Progenitor cell of endocrine pancreas (in vitro differentiated cells): ENCODE data around the gene LCTL. TPM values are rescaled to one million over a fixed set of nuclear protein-coding genes. Genes with fewer than 3 reads are reported as not detected.

ENCODE experiments used
- DNase-seq: peaks from one replicate; pipeline ENCODE4 v3.0.0; 2021; ENCODE audit warnings: low spot score; ENCODE audit not compliant: unreplicated experiment
- H3K27ac Mint-ChIP-seq: 2 replicates; pipeline ENCODE4 v1.8.0; 2021; ENCODE audit warnings: mild to moderate bottlenecking, moderate library complexity, mixed read lengths
- H3K27me3 Mint-ChIP-seq: 2 replicates; pipeline ENCODE4 v1.8.0; 2021; ENCODE audit warnings: mixed read lengths
- H3K36me3 Mint-ChIP-seq: 2 replicates; pipeline ENCODE4 v1.8.0; 2022; ENCODE audit warnings: mixed read lengths; ENCODE audit not compliant: insufficient read depth
- H3K4me1 Mint-ChIP-seq: 2 replicates; pipeline ENCODE4 v1.8.0; 2021; ENCODE audit warnings: low read depth, mixed read lengths
- H3K4me3 Mint-ChIP-seq: 2 replicates; pipeline ENCODE4 v1.8.0; 2021; ENCODE audit warnings: low read depth, mild to moderate bottlenecking, moderate library complexity, mixed read lengths
- H3K9me3 Mint-ChIP-seq: 2 replicates; pipeline ENCODE4 v1.8.0; 2021; ENCODE audit warnings: low read depth, mixed read lengths
- total RNA-seq: library from RNA; stranded (reverse); gene quantifications from 2 replicates; pipeline ENCODE4 v1.2.1, GENCODE V29; 2021
- TF ChIP-seq, protein P1 (sequence below): fragments of 200-600 bp; sonication (generic); IDR thresholded peaks from one replicate; pipeline ENCODE4 v1.5.0; 2021; ENCODE audit warnings: antibody characterized with exemption, mild to moderate bottlenecking; ENCODE audit not compliant: unreplicated experiment

LCTL gene
- total RNA-seq, 1 donor from 2014 or later: 1.5 TPM

DNA sequence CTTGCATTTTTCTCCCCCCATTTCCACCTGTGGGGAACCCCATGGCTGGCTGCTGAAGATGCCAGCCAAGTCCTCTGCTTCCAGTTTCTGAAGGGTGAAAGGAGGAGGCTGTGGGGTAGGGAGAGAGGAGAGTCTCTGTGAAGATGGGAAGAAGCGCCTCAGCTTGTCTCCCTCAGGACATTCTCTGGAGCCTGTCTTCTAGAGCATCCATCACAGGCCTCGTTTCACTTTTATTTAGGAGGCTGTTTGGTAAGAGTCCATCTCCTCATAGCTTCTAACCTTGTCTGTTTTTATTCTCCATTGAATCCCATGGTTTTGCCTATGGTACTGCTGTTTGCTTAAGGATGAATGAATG, 8.8 kb upstream of the LCTL start:
- H3K9me3 Mint-ChIP-seq: no peaks in the 10 kb centered on the region
- peaks cover 2% of the 10 kb centered on the region for H3K27me3 Mint-ChIP-seq
- DNase-seq: no peak
- H3K4me1 Mint-ChIP-seq: no peaks in the 10 kb centered on the region
- TF ChIP-seq, protein P1, sequence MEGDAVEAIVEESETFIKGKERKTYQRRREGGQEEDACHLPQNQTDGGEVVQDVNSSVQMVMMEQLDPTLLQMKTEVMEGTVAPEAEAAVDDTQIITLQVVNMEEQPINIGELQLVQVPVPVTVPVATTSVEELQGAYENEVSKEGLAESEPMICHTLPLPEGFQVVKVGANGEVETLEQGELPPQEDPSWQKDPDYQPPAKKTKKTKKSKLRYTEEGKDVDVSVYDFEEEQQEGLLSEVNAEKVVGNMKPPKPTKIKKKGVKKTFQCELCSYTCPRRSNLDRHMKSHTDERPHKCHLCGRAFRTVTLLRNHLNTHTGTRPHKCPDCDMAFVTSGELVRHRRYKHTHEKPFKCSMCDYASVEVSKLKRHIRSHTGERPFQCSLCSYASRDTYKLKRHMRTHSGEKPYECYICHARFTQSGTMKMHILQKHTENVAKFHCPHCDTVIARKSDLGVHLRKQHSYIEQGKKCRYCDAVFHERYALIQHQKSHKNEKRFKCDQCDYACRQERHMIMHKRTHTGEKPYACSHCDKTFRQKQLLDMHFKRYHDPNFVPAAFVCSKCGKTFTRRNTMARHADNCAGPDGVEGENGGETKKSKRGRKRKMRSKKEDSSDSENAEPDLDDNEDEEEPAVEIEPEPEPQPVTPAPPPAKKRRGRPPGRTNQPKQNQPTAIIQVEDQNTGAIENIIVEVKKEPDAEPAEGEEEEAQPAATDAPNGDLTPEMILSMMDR: no peak
- H3K4me3 Mint-ChIP-seq: no peak overlapping the region
- H3K27ac Mint-ChIP-seq: no peak overlapping the region
- no peaks in the 10 kb centered on the region for H3K36me3 Mint-ChIP-seq

DNA sequence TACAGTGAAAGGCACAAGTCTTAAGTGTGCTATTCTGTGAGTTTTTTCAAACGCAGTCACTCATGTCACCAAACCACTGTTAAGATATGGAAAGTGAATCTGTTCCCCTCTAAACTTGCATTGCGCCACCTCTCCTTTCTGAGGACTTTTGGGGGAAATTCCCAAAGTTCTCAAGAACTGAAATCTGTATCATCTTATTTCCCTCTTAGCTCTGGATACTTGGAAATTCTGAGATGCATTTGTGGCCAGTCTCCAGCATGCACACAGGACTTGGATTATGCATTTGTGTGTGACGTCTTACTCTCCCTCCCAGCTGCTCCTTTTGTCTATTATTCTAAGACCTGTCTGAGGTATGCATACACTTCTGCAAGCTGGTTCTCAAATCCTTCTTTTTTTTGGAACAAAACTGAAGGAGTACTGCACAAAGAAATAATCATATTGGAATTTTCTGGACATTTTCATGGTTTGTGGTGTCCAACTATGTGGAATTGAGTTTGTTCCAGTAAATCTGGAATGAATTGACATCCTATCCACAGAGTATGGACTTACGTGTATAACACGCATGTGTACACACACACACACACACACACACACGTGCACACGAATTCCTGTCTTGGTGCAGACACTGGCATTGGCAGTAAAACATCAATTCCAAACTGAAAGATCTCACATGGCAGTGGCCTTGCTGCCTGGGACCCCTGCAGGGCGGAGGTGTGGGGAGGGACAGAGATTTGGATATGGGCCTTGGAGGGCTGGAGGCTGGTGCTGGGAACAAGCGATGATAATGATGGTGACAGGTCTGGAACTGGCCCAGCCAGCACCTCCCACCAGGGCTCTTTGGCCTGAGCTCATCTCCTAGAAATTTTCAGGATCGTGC, 8.2 kb upstream of the LCTL start:
- Mint-ChIP-seq H3K36me3 (no peaks in the 10 kb centered on the region), H3K27ac (no peak overlapping the region), H3K9me3 (no peaks in the 10 kb centered on the region), H3K27me3 (peaks cover 2% of the 10 kb centered on the region), H3K4me3 (no peak overlapping the region), H3K4me1 (no peaks in the 10 kb centered on the region)
- no peak for DNase-seq
- TF ChIP-seq, protein P1: no peak

DNA sequence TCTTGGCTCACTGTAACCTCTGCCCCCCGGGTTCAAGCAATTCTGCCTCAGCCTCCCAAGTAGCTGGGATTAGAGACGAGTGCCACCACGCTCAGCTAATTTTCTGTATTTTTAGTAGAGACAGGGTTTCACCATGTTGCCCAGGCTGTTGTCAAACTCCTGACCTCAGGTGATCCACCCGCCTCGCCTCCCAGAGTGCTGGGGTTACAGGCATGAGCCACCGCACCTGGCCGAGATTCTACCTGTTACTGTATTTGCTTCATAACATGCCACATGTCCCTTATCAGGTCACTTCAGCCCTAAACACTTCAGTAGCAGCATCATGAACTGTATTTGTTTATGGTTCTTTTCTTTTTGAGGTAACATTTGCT, 7.5 kb upstream of the LCTL start:
- Mint-ChIP-seq H3K36me3 (no peaks in the 10 kb centered on the region), H3K9me3 (no peaks in the 10 kb centered on the region), H3K4me3 (no peak overlapping the region), H3K4me1 (no peaks in the 10 kb centered on the region), H3K27me3 (peaks cover 2% of the 10 kb centered on the region), H3K27ac (no peak overlapping the region)
- TF ChIP-seq, protein P1: no peak
- DNase-seq: no peak

DNA sequence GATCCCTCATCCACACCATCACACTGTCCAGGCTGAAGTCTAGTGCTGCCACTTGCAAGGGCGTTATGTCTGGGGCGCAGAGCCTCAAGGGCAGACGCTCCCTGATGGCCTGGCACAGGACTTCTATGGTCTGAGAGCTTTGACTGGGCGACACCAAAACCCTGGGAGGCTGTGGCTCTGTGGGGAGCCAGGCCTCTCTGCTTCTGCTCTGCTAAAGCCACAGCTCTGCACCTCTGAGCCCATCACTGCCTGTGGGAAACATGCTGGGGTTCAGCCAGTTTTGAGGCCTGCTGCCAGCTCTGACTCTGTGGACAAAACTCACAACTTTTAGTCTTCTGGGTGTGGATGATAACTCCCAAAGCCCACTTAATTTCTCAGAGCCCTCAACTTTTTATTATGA, 6.3 kb upstream of the LCTL start:
- peaks cover 2% of the 10 kb centered on the region for H3K27me3 Mint-ChIP-seq
- no peak overlapping the region for H3K27ac Mint-ChIP-seq
- no peaks in the 10 kb centered on the region for H3K36me3 Mint-ChIP-seq
- TF ChIP-seq, protein P1: no peak
- no peaks in the 10 kb centered on the region for H3K9me3 Mint-ChIP-seq
- H3K4me1 Mint-ChIP-seq: peaks cover under 1% of the 10 kb centered on the region
- no peak for DNase-seq
- no peak overlapping the region for H3K4me3 Mint-ChIP-seq

DNA sequence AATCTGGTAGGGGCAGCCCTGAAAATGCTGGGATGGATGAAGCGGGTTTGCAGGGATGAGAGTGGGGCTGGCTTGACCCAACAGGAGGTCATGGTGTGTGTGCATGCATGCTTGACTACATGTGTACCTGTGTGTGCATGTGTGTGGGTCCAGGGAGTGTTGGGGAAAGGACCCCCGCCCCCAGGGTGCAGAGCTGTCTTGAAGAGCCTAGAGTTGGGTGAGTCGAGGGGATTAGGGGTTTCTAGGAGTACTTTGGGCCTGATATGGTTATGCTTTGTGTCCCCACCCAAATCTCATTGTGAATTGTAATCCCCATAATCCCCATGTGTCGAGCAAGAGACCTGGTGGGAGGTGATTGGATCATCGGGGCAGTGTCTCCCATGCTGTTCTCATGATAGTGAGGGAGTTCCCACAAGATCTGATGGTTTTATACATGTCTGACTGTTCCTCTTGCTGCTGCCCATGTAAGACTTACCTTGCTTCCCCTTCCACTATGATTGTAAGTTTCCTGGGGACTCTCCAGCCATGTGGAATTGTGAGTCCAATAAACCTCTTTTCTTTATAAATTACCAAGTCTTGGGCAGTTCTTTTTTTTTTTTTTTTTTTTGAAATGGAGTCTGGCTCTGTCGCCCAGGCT, 5.2 kb upstream of the LCTL start:
- peaks cover 9% of the 10 kb centered on the region for H3K4me1 Mint-ChIP-seq
- no peak for DNase-seq
- TF ChIP-seq, protein P1: no peak
- no peak overlapping the region for H3K4me3 Mint-ChIP-seq
- no peaks in the 10 kb centered on the region for H3K36me3 Mint-ChIP-seq
- H3K9me3 Mint-ChIP-seq: no peaks in the 10 kb centered on the region
- H3K27ac Mint-ChIP-seq: no peak overlapping the region
- peaks cover 2% of the 10 kb centered on the region for H3K27me3 Mint-ChIP-seq
